Measurements from ENCODE around the gene MXRA7. TPM values are rescaled to one million over a fixed set of nuclear protein-coding genes. Genes with fewer than 3 reads are reported as not detected.

The MXRA7 gene
- total RNA-seq, 1 experiment from 2014 or later, result 77.9 TPM

- ChIA-PET CTCF (no interaction called here), POLR2A (interaction anchor here (0.7 kb wide), 1 partner anchor 17 kb away, joined by 4 read pairs; no protein-coding TSS in a partner anchor)
- no peak for ATAC-seq
- Histone ChIP-seq H3K9me3 (ENCODE audit: control insufficient read depth, insufficient read depth, low read depth, low read length) (no peaks in the 10 kb centered on the region), H3K27me3 (ENCODE audit: control insufficient read depth, insufficient read depth, low read length) (no peaks in the 10 kb centered on the region), H3K4me3 (ENCODE audit: low read depth in 2 of 2, low read length in 2 of 2) (no peak overlapping the region), H3K27ac (ENCODE audit: low read length) (no peak overlapping the region), H3K36me3 (ENCODE audit: control insufficient read depth, insufficient read depth, low read length) (no peaks in the 10 kb centered on the region; the same call in 1 of the 2 replicates), H3K4me1 (ENCODE audit: control insufficient read depth, insufficient read depth, low read length) (no peaks in the 10 kb centered on the region)
- intact Hi-C loops (cut with micrococcal nuclease; ENCODE audit: unreplicated experiment), result no loop called here
- in situ Hi-C loops (cut with HindIII; ENCODE audit: low pct_unique_long_range_greater_than_20kb, low sequenced_read_pairs), result no loop called here
- DNase-seq (ENCODE audit: low read depth, low spot score), result no peak
- no TSS peak for BruUV-seq (replicated peaks)
- TF ChIP-seq REST (IDR thresholded peaks at IDR 0.05; ENCODE audit: insufficient read depth in 1 of 2, low read depth in 2 of 2, low read length in 1 of 2) (no peak), POLR2AphosphoS5 (IDR thresholded peaks at IDR 0.05; ENCODE audit: low read depth, low read length) (no peak), TCF7L2 (IDR thresholded peaks at IDR 0.05; ENCODE audit: low read depth, low read length) (no peak), SIN3A (IDR thresholded peaks at IDR 0.05; ENCODE audit: borderline replicate concordance, insufficient read depth, low read depth, low read length) (no peak), CTCF (IDR thresholded peaks at IDR 0.05) (no peak)
These were observed 46.5 kb upstream of the MXRA7 start for GRCh38 chr17:76757256-76757655.

GRCh38 chr17:76755285-76755684, 44.5 kb upstream of the MXRA7 start:
- ChIA-PET CTCF (no interaction called here), POLR2A (interaction anchor here (0.6 kb wide), 1 partner anchor 52 kb away, joined by 5 read pairs; no protein-coding TSS in a partner anchor)
- in situ Hi-C loops (cut with HindIII; ENCODE audit: low pct_unique_long_range_greater_than_20kb, low sequenced_read_pairs), result no loop called here
- Histone ChIP-seq H3K9me3 (ENCODE audit: control insufficient read depth, insufficient read depth, low read depth, low read length) (no peaks in the 10 kb centered on the region), H3K36me3 (ENCODE audit: control insufficient read depth, insufficient read depth, low read length) (no peaks in the 10 kb centered on the region; the same call in 1 of the 2 replicates), H3K4me1 (ENCODE audit: control insufficient read depth, insufficient read depth, low read length) (no peaks in the 10 kb centered on the region), H3K4me3 (ENCODE audit: low read depth in 2 of 2, low read length in 2 of 2) (no peak overlapping the region), H3K27me3 (ENCODE audit: control insufficient read depth, insufficient read depth, low read length) (no peaks in the 10 kb centered on the region), H3K27ac (ENCODE audit: low read length) (no peak overlapping the region)
- intact Hi-C loops (cut with micrococcal nuclease; ENCODE audit: unreplicated experiment), result no loop called here
- ATAC-seq, result 0 out of 2 replicates have a peak, but pooled peaks have one; percentile 42
- no TSS peak for BruUV-seq (replicated peaks)
- DNase-seq (ENCODE audit: low read depth, low spot score), result no peak
- no peak for TF ChIP-seq SIN3A (IDR thresholded peaks at IDR 0.05; ENCODE audit: borderline replicate concordance, insufficient read depth, low read depth, low read length)
- no peak for TF ChIP-seq CTCF (IDR thresholded peaks at IDR 0.05)

All from Panc1 (cell line).